Diencephalon (tissue), 1 donor: ENCODE results near the gene IL15. TPM values are rescaled to one million over a fixed set of nuclear protein-coding genes. Genes with fewer than 3 reads are reported as not detected.

Experiments used
- total RNA-seq: library from RNA; depleted of rRNA; stranded (reverse); fragments of >200 nt; gene quantifications from one replicate; pipeline ENCODE4 v1.2.3, GENCODE V29; 2014

The IL15 gene
- 1.6 TPM for total RNA-seq

DNA sequence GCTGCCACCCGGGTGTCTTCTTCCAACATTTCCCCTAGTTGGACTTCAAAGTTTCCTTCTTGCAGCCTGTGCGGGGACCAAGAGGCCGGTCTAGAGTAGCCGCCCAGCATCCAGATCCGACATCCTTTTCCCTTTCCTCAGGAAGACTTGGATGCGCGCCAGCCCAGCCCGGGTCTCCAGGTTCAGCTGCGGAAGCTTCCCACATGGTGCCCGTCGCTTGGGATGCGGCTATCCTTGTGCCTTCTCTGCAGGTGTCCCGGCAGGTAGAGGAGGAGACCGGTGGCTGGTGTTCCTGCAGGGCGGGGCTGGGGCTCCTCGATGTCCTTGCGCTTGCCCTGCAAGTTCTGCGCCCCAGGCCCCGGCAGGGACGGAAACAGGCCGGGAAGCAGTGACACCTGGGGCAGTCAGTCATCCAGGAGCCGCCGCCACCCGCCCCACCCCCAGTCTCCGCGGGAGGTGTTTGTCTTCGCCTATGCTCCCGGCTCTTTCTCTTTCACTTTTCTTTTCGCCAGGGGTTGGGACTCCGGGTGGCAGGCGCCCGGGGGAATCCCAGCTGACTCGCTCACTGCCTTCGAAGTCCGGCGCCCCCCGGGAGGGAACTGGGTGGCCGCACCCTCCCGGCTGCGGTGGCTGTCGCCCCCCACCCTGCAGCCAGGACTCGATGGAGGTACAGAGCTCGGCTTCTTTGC lies at the start of gene IL15:
Gene IL15, plus strand, starts transcription at position 502 of the 689 bp plus-strand sequence. CDS start 82,882 bp downstream, outside the sequence.

